ENCODE results near the gene HPN. TPM values are rescaled to one million over a fixed set of nuclear protein-coding genes. Genes with fewer than 3 reads are reported as not detected.

HPN gene
- total RNA-seq, 1 experiment from 2014 or later: 10.6 TPM

GRCh38 chr19:35061583-35062373, 20.3 kb downstream of the HPN start:
- no peaks in the 10 kb centered on the region for H4K20me1 ChIP-seq (ENCODE audit: control insufficient read depth, insufficient read depth, insufficient read length)
- DNase-seq: no peak
- H3K27ac Mint-ChIP-seq: no peak overlapping the region

More at GRCh38 chr19:35061583-35062373, 20.3 kb downstream of the HPN start:
- Histone ChIP-seq H3K14ac (ENCODE audit: insufficient read depth, low read length) (no peak overlapping the region), H4K5ac (ENCODE audit: insufficient read length, low read depth, low read length) (no peak overlapping the region), H3K23ac (ENCODE audit: insufficient read length, low read depth, low read length) (no peak overlapping the region), H3K56ac (ENCODE audit: insufficient read length, low read depth, low read length) (no peak overlapping the region), H4K91ac (ENCODE audit: insufficient read length, low read depth, low read length) (no peak overlapping the region), H3K9ac (ENCODE audit: extremely low read depth, insufficient read length, low read length) (no peak overlapping the region), H3K4me1 (ENCODE audit: insufficient read depth, low read length) (no peaks in the 10 kb centered on the region), H2AK5ac (ENCODE audit: insufficient read length, low read length) (no peak overlapping the region), H2BK20ac (ENCODE audit: low read depth, low read length, poor library complexity, severe bottlenecking) (no peak overlapping the region), H3K9me3 (ENCODE audit: control insufficient read depth, low read depth, low read length) (no peaks in the 10 kb centered on the region), H3K18ac (ENCODE audit: insufficient read length, low read depth, low read length) (no peak overlapping the region), H3K4me2 (ENCODE audit: insufficient read depth, insufficient read length, low read length) (no peak overlapping the region), H3K27ac (ENCODE audit: insufficient read length, low read depth, low read length) (no peak overlapping the region), H4K8ac (replicated peaks; ENCODE audit: insufficient read length, low read depth, low read length) (no peak overlapping the region), H3K79me2 (ENCODE audit: insufficient read depth, low read length) (no peaks in the 10 kb centered on the region), H2BK15ac (ENCODE audit: low read depth, low read length) (no peak overlapping the region), H2AFZ (ENCODE audit: low read length) (no peak overlapping the region), H3K4ac (ENCODE audit: low read depth, low read length) (no peak overlapping the region), H2BK12ac (ENCODE audit: insufficient read length, low read depth, low read length) (no peak overlapping the region), H3K27me3 (ENCODE audit: insufficient read depth, low read length) (no peaks in the 10 kb centered on the region), H3T11ph (ENCODE audit: low read length) (no peak overlapping the region), H3K23me2 (ENCODE audit: insufficient read length, low read depth, low read length, poor library complexity, severe bottlenecking) (no peaks in the 10 kb centered on the region), H2BK120ac (ENCODE audit: low read depth, low read length, poor library complexity, severe bottlenecking) (no peak overlapping the region), H2BK5ac (ENCODE audit: insufficient read length, low read length) (no peak overlapping the region), H3K79me1 (ENCODE audit: insufficient read depth, low read depth, low read length, poor library complexity, severe bottlenecking) (no peaks in the 10 kb centered on the region)
- H3K4me3 Mint-ChIP-seq: no peak overlapping the region
- peaks cover 0 to 5% of the 10 kb centered on the region in 2 experiments; a peak in 1 of 5 replicates for H3K9me3 Mint-ChIP-seq
- peaks cover 32% of the 10 kb centered on the region for H3K27me3 Mint-ChIP-seq (ENCODE audit: low read depth)
- TF ChIP-seq CTCF (conservative IDR thresholded peaks at IDR 0.05): no peak
- 100% methylated on average over 1 of the region's 7 CpGs for WGBS (ENCODE audit: extremely low coverage, insufficient read length, low lambda C conversion rate)
- peaks cover 6 to 7% of the 10 kb centered on the region in 2 experiments for H3K4me1 Mint-ChIP-seq
- peaks cover 0 to 4% (median 0%) of the 10 kb centered on the region in 3 experiments; a peak in 2 of 7 replicates for H3K36me3 Mint-ChIP-seq (ENCODE audit: insufficient read depth in 1 of 3, low read depth in 3 of 3)

All from H9 (cell line).